ENCODE results near the gene PARS2. TPM values are rescaled to one million over a fixed set of nuclear protein-coding genes. Genes with fewer than 3 reads are reported as not detected.

The PARS2 gene
- total RNA-seq (2014; rRNA removed; shearing (Covaris generic); ENCODE audit: low replicate concordance): 11.1 and 12.0 TPM in 2 replicates

GRCh38 chr1:54764133-54764921 is at the start of gene PARS2:
PARS2 (minus strand) TSS chr1:54764523; CDS start chr1:54759161, 5,362 bp downstream.
- in situ Hi-C loops (cut with HindIII; ENCODE audit: low pct_unique_long_range_greater_than_20kb, low sequenced_read_pairs): no loop called here
- DNase-seq (ENCODE audit: low read depth): peak; percentile 99

GRCh38 chr1:54814126-54814498 is 49.8 kb upstream of the PARS2 start:
- no peak for DNase-seq (ENCODE audit: low read depth)
- in situ Hi-C loops (cut with HindIII; ENCODE audit: low pct_unique_long_range_greater_than_20kb, low sequenced_read_pairs): no loop called here

- in situ Hi-C loops (cut with HindIII; ENCODE audit: low pct_unique_long_range_greater_than_20kb, low sequenced_read_pairs): no loop called here
- DNase-seq (ENCODE audit: low read depth): no peak
Observed at GRCh38 chr1:54813485-54814125, 49.3 kb upstream of the PARS2 start.

- DNase-seq (ENCODE audit: low read depth): no peak
- in situ Hi-C loops (cut with HindIII; ENCODE audit: low pct_unique_long_range_greater_than_20kb, low sequenced_read_pairs): no loop called here
Observed at GRCh38 chr1:54812801-54813484, 48.6 kb upstream of the PARS2 start.

- no peak for DNase-seq (ENCODE audit: low read depth)
- in situ Hi-C loops (cut with HindIII; ENCODE audit: low pct_unique_long_range_greater_than_20kb, low sequenced_read_pairs): no loop called here
Observed at GRCh38 chr1:54811739-54812655, 47.7 kb upstream of the PARS2 start.

GRCh38 chr1:54811066-54811465 is 46.7 kb upstream of the PARS2 start:
- in situ Hi-C loops (cut with HindIII; ENCODE audit: low pct_unique_long_range_greater_than_20kb, low sequenced_read_pairs): no loop called here

GRCh38 chr1:54810153-54810942 is 46.0 kb upstream of the PARS2 start:
- in situ Hi-C loops (cut with HindIII; ENCODE audit: low pct_unique_long_range_greater_than_20kb, low sequenced_read_pairs): no loop called here
- peak; percentile 61 for DNase-seq (ENCODE audit: low read depth)

More at GRCh38 chr1:54811066-54811465, 46.7 kb upstream of the PARS2 start:
- no peak for DNase-seq (ENCODE audit: low read depth)

GRCh38 chr1:54809496-54810074 is 45.3 kb upstream of the PARS2 start:
- DNase-seq (ENCODE audit: low read depth): no peak
- in situ Hi-C loops (cut with HindIII; ENCODE audit: low pct_unique_long_range_greater_than_20kb, low sequenced_read_pairs): no loop called here

GRCh38 chr1:54808443-54809207 is 44.3 kb upstream of the PARS2 start:
- in situ Hi-C loops (cut with HindIII; ENCODE audit: low pct_unique_long_range_greater_than_20kb, low sequenced_read_pairs): no loop called here
- DNase-seq (ENCODE audit: low read depth): no peak

GRCh38 chr1:54807756-54808155 is 43.4 kb upstream of the PARS2 start:
- in situ Hi-C loops (cut with HindIII; ENCODE audit: low pct_unique_long_range_greater_than_20kb, low sequenced_read_pairs): no loop called here
- DNase-seq (ENCODE audit: low read depth): no peak

- DNase-seq (ENCODE audit: low read depth): peak; percentile 50
- in situ Hi-C loops (cut with HindIII; ENCODE audit: low pct_unique_long_range_greater_than_20kb, low sequenced_read_pairs): no loop called here
Observed at GRCh38 chr1:54806931-54807611, 42.7 kb upstream of the PARS2 start.

- no peak for DNase-seq (ENCODE audit: low read depth)
- in situ Hi-C loops (cut with HindIII; ENCODE audit: low pct_unique_long_range_greater_than_20kb, low sequenced_read_pairs): no loop called here
Observed at GRCh38 chr1:54805981-54806381, 41.7 kb upstream of the PARS2 start.

GRCh38 chr1:54805466-54805865 is 41.1 kb upstream of the PARS2 start:
- DNase-seq (ENCODE audit: low read depth): no peak
- in situ Hi-C loops (cut with HindIII; ENCODE audit: low pct_unique_long_range_greater_than_20kb, low sequenced_read_pairs): no loop called here

- in situ Hi-C loops (cut with HindIII; ENCODE audit: low pct_unique_long_range_greater_than_20kb, low sequenced_read_pairs): no loop called here
Observed at GRCh38 chr1:54804471-54805132, 40.3 kb upstream of the PARS2 start.

GRCh38 chr1:54803761-54804470 is 39.6 kb upstream of the PARS2 start:
- DNase-seq (ENCODE audit: low read depth): peak; percentile 46
- in situ Hi-C loops (cut with HindIII; ENCODE audit: low pct_unique_long_range_greater_than_20kb, low sequenced_read_pairs): no loop called here

More at GRCh38 chr1:54804471-54805132, 40.3 kb upstream of the PARS2 start:
- DNase-seq (ENCODE audit: low read depth): no peak
